Measurements from ENCODE around the gene METTL16.

GRCh38 chr17:2393954-2394749 lies 117.5 kb downstream of the METTL16 start:
- TF ChIP-seq CTCF (IDR thresholded peaks at IDR 0.05), result no peak
- TF ChIP-seq POLR2A (IDR thresholded peaks at IDR 0.05), result no peak

All from heart left ventricle (tissue), 13 donors.